MM.1S (cell line): Measurements from ENCODE around the gene AUP1.

Experiments
- DNase-seq: peaks from one replicate; pipeline ENCODE4 v3.0.0-alpha.2; 2015
- H2AFZ ChIP-seq: fragments of 300-600 bp; sonication (generic); 2 replicates; pipeline ENCODE4 v1.6.0; 2016; ENCODE audit warnings: antibody characterized with exemption, low read length
- H3F3A ChIP-seq: fragments of 300-600 bp; sonication (generic); 2 replicates; pipeline ENCODE4 v1.6.1; 2016; ENCODE audit warnings: mild to moderate bottlenecking, antibody characterized with exemption, low read length, moderate library complexity, mixed read lengths; ENCODE audit not compliant: insufficient read depth
- H3K27ac ChIP-seq: fragments of 300-600 bp; sonication (generic); 2 replicates; pipeline ENCODE4 v1.5.1; 2016; ENCODE audit warnings: mild to moderate bottlenecking, low read length
- H3K27me3 ChIP-seq: fragments of 300-600 bp; sonication (generic); replicated peaks from 2 replicates; pipeline ENCODE4 v1.6.0; 2016; ENCODE audit warnings: low read length; ENCODE audit not compliant: insufficient read depth
- H3K36me3 ChIP-seq: fragments of 300-600 bp; sonication (generic); replicated peaks from 2 replicates; pipeline ENCODE4 v1.6.1; 2016; ENCODE audit warnings: mild to moderate bottlenecking, low read length, mixed read lengths; ENCODE audit not compliant: insufficient read depth
- H3K4me1 ChIP-seq: fragments of 300-600 bp; sonication (generic); 2 replicates; pipeline ENCODE4 v1.6.1; 2016; ENCODE audit warnings: low read length, mixed read lengths
- H3K4me2 ChIP-seq: fragments of 300-600 bp; sonication (generic); 2 replicates; pipeline ENCODE4 v1.6.0; 2016; ENCODE audit warnings: low read depth, low read length
- H3K4me3 ChIP-seq: fragments of 300-600 bp; sonication (generic); 2 replicates; pipeline ENCODE4 v1.5.1; 2016; ENCODE audit warnings: low read length, mixed read lengths
- H3K79me2 ChIP-seq: fragments of 300-600 bp; sonication (generic); 2 replicates; pipeline ENCODE4 v1.6.1; 2016; ENCODE audit warnings: mixed run types, low read length, mixed read lengths
- H3K9ac ChIP-seq: fragments of 300-600 bp; sonication (generic); 2 replicates; pipeline ENCODE4 v1.6.1; 2016; ENCODE audit warnings: low read length, mixed read lengths
- H3K9me2 ChIP-seq: fragments of 300-600 bp; sonication (generic); replicated peaks from 2 replicates; pipeline ENCODE4 v1.6.1; 2016; ENCODE audit warnings: mild to moderate bottlenecking, low read length, mixed read lengths; ENCODE audit not compliant: insufficient read depth
- H3K9me3 ChIP-seq: fragments of 300-600 bp; sonication (generic); replicated peaks from 2 replicates; pipeline ENCODE4 v1.6.1; 2016; ENCODE audit warnings: mild to moderate bottlenecking, low read length, mixed read lengths; ENCODE audit not compliant: insufficient read depth
- H4K20me1 ChIP-seq: fragments of 300-600 bp; sonication (generic); 2 replicates; pipeline ENCODE4 v1.6.1; 2016; ENCODE audit warnings: mild to moderate bottlenecking, low read length, moderate library complexity, mixed read lengths; ENCODE audit not compliant: insufficient read depth
- CTCF ChIP-seq: fragments of 300-600 bp; sonication (generic); IDR thresholded peaks from 2 replicates; pipeline ENCODE4 v1.5.1; 2016; ENCODE audit warnings: antibody characterized with exemption, low read length, mixed read lengths
- EZH2 ChIP-seq: fragments of 300-600 bp; sonication (generic); optimal IDR thresholded peaks from 2 replicates; pipeline ENCODE3; 2017; ENCODE audit warnings: low read depth, mild to moderate bottlenecking, antibody characterized with exemption, low read length, mixed read lengths
- EZH2phosphoT487 ChIP-seq: fragments of 300-600 bp; sonication (generic); IDR thresholded peaks from 2 replicates; pipeline ENCODE4 v1.6.1; 2018; ENCODE audit warnings: antibody characterized with exemption, low read length

Gene AUP1

GRCh38 chr2:74534411-74534810 lies 4.9 kb upstream of the AUP1 start:
- H3K4me2 ChIP-seq, result no peak overlapping the region
- H2AFZ ChIP-seq, result no peak overlapping the region
- H3K9me3 ChIP-seq, result no peaks in the 10 kb centered on the region
- H3K4me1 ChIP-seq, result peaks cover 5% of the 10 kb centered on the region; the same call in 1 of the 2 replicates
- no peak overlapping the region for H3K4me3 ChIP-seq
- no peak overlapping the region for H3K27ac ChIP-seq
- H3K27me3 ChIP-seq, result peaks cover 12% of the 10 kb centered on the region; the same call in 1 of the 2 replicates
- H3K36me3 ChIP-seq, result no peaks in the 10 kb centered on the region
- TF ChIP-seq CTCF (no peak), EZH2phosphoT487 (no peak), EZH2 (no peak)
- H3F3A ChIP-seq, result peaks cover 2% of the 10 kb centered on the region; the same call in 1 of the 2 replicates
- H4K20me1 ChIP-seq, result no peaks in the 10 kb centered on the region
- H3K9me2 ChIP-seq, result no peaks in the 10 kb centered on the region
- peaks cover 18% of the 10 kb centered on the region for H3K79me2 ChIP-seq
- H3K9ac ChIP-seq, result no peak overlapping the region
- no peak for DNase-seq

GRCh38 chr2:74533464-74533863 lies 4.0 kb upstream of the AUP1 start:
- Histone ChIP-seq H3K36me3 (no peaks in the 10 kb centered on the region), H3K9me3 (no peaks in the 10 kb centered on the region), H3F3A (peaks cover 2% of the 10 kb centered on the region; the same call in 1 of the 2 replicates), H3K27ac (no peak overlapping the region), H3K9ac (no peak overlapping the region), H4K20me1 (no peaks in the 10 kb centered on the region), H3K27me3 (peaks cover 12% of the 10 kb centered on the region; the same call in 1 of the 2 replicates), H2AFZ (no peak overlapping the region), H3K4me2 (no peak overlapping the region), H3K79me2 (peaks cover 28% of the 10 kb centered on the region), H3K4me3 (no peak overlapping the region), H3K4me1 (peaks cover 6% of the 10 kb centered on the region), H3K9me2 (no peaks in the 10 kb centered on the region)
- DNase-seq, result no peak
- TF ChIP-seq CTCF (no peak), EZH2 (no peak), EZH2phosphoT487 (no peak)

GRCh38 chr2:74532222-74532621 lies 2.7 kb upstream of the AUP1 start:
- Histone ChIP-seq H3K4me1 (peaks cover 14% of the 10 kb centered on the region), H4K20me1 (no peaks in the 10 kb centered on the region), H3F3A (peaks cover 5% of the 10 kb centered on the region; the same call in 1 of the 2 replicates), H2AFZ (no peak overlapping the region), H3K27ac (no peak overlapping the region), H3K9ac (no peak overlapping the region), H3K36me3 (peaks cover 2% of the 10 kb centered on the region; the same call in 1 of the 2 replicates), H3K9me3 (no peaks in the 10 kb centered on the region), H3K4me3 (no peak overlapping the region), H3K9me2 (no peaks in the 10 kb centered on the region), H3K79me2 (peaks cover 40% of the 10 kb centered on the region), H3K27me3 (0 out of 2 replicates have a peak, but pooled peaks cover 6% of the 10 kb centered on the region), H3K4me2 (no peak overlapping the region)
- DNase-seq, result peak; percentile 51
- TF ChIP-seq EZH2phosphoT487, result no peak
- TF ChIP-seq CTCF, result peak; percentile 44
- TF ChIP-seq EZH2, result no peak
